Hepatocyte (in vitro differentiated cells): ENCODE measurements around the gene TBL3.

Experiments
- CTCF ChIP-seq: fragments of 200-600 bp; sonication (generic); IDR thresholded peaks from 2 replicates; pipeline ENCODE4 v1.5.1; 2016; ENCODE audit warnings: antibody characterized with exemption, mild to moderate bottlenecking; ENCODE audit not compliant: poor library complexity
- EZH2phosphoT487 ChIP-seq: fragments of 200-600 bp; sonication (generic); IDR thresholded peaks from one replicate; pipeline ENCODE4 v1.6.1; 2018; ENCODE audit warnings: antibody characterized with exemption, mild to moderate bottlenecking, low read depth, moderate library complexity; ENCODE audit not compliant: unreplicated experiment, severe bottlenecking

- TF ChIP-seq CTCF = no peak
- TF ChIP-seq EZH2phosphoT487 = no peak
Measured at GRCh38 chr16:1942047-1942809, 29.6 kb upstream of the TBL3 start.
